Upper lobe of left lung (tissue), 6 donors: ENCODE data around the gene SAP30L. TPM values are rescaled to one million over a fixed set of nuclear protein-coding genes. Genes with fewer than 3 reads are reported as not detected.

ENCODE experiments used
- ATAC-seq, 2 donors: fragments of 200-7000 bp; cut with Tn5 transposase; one replicate each; pipeline ENCODE4 v1.9.1; 2022; ENCODE audit warnings: mild to moderate bottlenecking in 2 of 2, moderate library complexity in 2 of 2; ENCODE audit not compliant: low FRiP score in 2 of 2
- DNase-seq, 2 donors: peaks; one replicate each; pipeline ENCODE4 v3.0.0-alpha.2; 2019 to 2020
- H3K27ac ChIP-seq, 4 donors: fragments of 200-600 bp; sonication (generic); one replicate each; pipeline ENCODE4 v1.5.1; 2016 to 2019
- H3K27me3 ChIP-seq, 4 donors: fragments of 200-600 bp; sonication (generic); one replicate each; pipeline ENCODE4 v1.5.1; 2017 to 2019
- H3K36me3 ChIP-seq, 4 donors: fragments of 200-600 bp; sonication (generic); one replicate each; pipeline ENCODE4 v1.5.1; 2016 to 2019
- H3K4me1 ChIP-seq, 4 donors: fragments of 200-600 bp; sonication (generic); one replicate each; pipeline ENCODE4 v1.5.1; 2018 to 2019
- H3K4me3 ChIP-seq, 4 donors: fragments of 200-600 bp; sonication (generic); one replicate each; pipeline ENCODE4 v1.5.1; 2017 to 2019; ENCODE audit warnings: mild to moderate bottlenecking in 2 of 4, moderate library complexity in 1 of 4
- H3K9me3 ChIP-seq, 4 donors: fragments of 200-600 bp; sonication (generic); one replicate each; pipeline ENCODE4 v1.5.1; 2018 to 2019
- EP300 ChIP-seq, 4 donors: sonication (generic); formaldehyde crosslinking; IDR thresholded peaks; one replicate each; pipeline ENCODE4 v1.5.1; 2017; ENCODE audit warnings: antibody characterized with exemption in 4 of 4, control low read depth in 2 of 4
- POLR2A ChIP-seq, 4 donors: fragments of 450-650 bp; IDR thresholded peaks; one replicate each; pipeline ENCODE4 v1.5.1; 2016 to 2017; ENCODE audit warnings: antibody characterized with exemption in 4 of 4, mild to moderate bottlenecking in 2 of 4
- POLR2AphosphoS5 ChIP-seq, 2 donors: sonication (generic); formaldehyde crosslinking; IDR thresholded peaks; one replicate each; pipeline ENCODE4 v1.5.1; 2017; ENCODE audit warnings: antibody characterized with exemption in 2 of 2
- WGBS, 2 donors: methylation state at CpG; one replicate each; pipeline ENCODE4 v1.1.5; 2017 to 2018; 5-methylcytosine and 5-hydroxymethylcytosine counted together
- total RNA-seq, 6 donors: library from RNA; depleted of rRNA in 4 of 6; stranded (reverse); fragments of >200 nt in 4 of 6; gene quantifications; one replicate each; pipeline versions ENCODE4 v1.1.0 to v1.2.1, GENCODE V29; 2016 to 2021
- TF ChIP-seq, protein P1 (sequence below), 6 experiments: fragments of 450-650 bp in 4 of 6; fragments of 200-600 bp in 2 of 6; sonication (generic) in 2 of 6; IDR thresholded peaks; one replicate each; pipeline ENCODE4 v1.5.1; 2016 to 2019; ENCODE audit warnings: antibody characterized with exemption in 6 of 6
- donor health status: DM: no; HTN: no; CAD: no; lungs with moderate emphysema.
- donor health status: DM: no; HTN: yes; CAD: no; lungs with severe emphysema.

SAP30L gene
- total RNA-seq, 6 donors from 2014 or later = 34.0 to 52.8 (median 37.8) TPM

DNA sequence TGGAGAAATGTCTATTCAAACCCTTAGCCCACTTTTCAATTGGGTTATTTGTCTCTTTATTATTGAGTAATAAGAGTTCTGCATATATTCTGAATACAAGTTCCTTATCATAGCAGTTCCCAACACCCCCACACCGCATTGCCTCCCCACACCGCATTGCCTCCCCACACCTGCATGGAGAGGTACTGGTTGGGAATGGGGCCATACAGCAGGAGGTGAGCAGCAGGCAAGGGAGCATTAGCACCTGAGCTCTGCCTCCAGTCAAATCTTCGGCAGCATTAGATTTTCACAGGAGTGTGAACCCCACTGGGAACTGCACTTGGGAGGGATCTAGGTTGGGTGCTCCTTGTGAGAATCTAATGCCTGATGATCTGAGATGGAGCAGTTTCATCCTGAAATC, 10.6 kb upstream of the SAP30L start:
- H3K4me3 ChIP-seq = no peak overlapping the region
- H3K4me1 ChIP-seq = no peaks in the 10 kb centered on the region
- H3K27ac ChIP-seq = no peak overlapping the region
- WGBS, 2 donors = 100% methylated on average over 2 to 3 of the region's 3 CpGs
- ATAC-seq (no peak), DNase-seq (no peak)
- H3K36me3 ChIP-seq = peaks cover 10 to 48% (median 24%) of the 10 kb centered on the region in 4 donors
- no peak for TF ChIP-seq EP300 (IDR thresholded peaks at IDR 0.05)
- no peaks in the 10 kb centered on the region for H3K9me3 ChIP-seq
- no peaks in the 10 kb centered on the region for H3K27me3 ChIP-seq

DNA sequence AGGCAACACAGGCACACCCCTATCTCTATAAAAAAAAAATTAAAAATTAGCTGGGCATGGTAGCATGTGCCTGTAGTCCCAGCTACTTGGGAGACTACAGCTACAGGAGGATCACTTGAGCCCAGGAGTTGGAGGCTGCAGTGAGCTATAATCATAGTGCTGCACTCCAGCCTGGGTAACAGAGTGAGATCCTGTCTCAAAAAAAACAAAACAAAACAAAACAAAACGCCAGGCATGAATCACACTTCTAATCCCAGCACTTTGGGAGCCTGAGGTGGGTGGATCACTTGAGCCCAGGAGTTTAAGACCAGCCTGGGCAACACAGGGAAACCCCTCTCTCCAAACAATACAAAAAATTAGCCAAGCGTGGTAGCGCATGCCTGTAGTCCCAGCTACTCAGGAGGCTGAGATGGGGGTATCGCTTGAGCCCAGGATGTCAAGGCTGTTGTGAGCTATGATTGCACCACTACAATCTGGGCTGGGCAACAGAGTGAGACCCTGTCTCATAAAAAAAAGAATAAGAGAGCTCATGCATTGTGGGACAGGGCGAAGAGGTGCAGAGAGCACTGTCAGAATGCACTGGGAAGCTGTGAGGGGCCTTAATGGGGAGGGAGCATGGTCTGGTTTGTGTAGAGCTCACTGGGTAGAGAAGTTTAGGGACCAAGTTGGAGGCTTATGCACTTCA, 8.4 kb upstream of the SAP30L start:
- WGBS, 2 donors = 83 to 90% methylated on average over 5 of the region's 5 CpGs
- DNase-seq (no peak), ATAC-seq (no peak)
- Histone ChIP-seq H3K9me3 (no peaks in the 10 kb centered on the region), H3K4me1 (no peaks in the 10 kb centered on the region), H3K4me3 (no peak overlapping the region), H3K27ac (no peak overlapping the region), H3K36me3 (peaks cover 12 to 68% (median 28%) of the 10 kb centered on the region in 4 donors), H3K27me3 (no peaks in the 10 kb centered on the region)
- no peak for TF ChIP-seq EP300 (IDR thresholded peaks at IDR 0.05)
- no peak for TF ChIP-seq POLR2AphosphoS5 (IDR thresholded peaks at IDR 0.05)
- TF ChIP-seq, protein P1, sequence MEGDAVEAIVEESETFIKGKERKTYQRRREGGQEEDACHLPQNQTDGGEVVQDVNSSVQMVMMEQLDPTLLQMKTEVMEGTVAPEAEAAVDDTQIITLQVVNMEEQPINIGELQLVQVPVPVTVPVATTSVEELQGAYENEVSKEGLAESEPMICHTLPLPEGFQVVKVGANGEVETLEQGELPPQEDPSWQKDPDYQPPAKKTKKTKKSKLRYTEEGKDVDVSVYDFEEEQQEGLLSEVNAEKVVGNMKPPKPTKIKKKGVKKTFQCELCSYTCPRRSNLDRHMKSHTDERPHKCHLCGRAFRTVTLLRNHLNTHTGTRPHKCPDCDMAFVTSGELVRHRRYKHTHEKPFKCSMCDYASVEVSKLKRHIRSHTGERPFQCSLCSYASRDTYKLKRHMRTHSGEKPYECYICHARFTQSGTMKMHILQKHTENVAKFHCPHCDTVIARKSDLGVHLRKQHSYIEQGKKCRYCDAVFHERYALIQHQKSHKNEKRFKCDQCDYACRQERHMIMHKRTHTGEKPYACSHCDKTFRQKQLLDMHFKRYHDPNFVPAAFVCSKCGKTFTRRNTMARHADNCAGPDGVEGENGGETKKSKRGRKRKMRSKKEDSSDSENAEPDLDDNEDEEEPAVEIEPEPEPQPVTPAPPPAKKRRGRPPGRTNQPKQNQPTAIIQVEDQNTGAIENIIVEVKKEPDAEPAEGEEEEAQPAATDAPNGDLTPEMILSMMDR (IDR thresholded peaks at IDR 0.05) = no peak

DNA sequence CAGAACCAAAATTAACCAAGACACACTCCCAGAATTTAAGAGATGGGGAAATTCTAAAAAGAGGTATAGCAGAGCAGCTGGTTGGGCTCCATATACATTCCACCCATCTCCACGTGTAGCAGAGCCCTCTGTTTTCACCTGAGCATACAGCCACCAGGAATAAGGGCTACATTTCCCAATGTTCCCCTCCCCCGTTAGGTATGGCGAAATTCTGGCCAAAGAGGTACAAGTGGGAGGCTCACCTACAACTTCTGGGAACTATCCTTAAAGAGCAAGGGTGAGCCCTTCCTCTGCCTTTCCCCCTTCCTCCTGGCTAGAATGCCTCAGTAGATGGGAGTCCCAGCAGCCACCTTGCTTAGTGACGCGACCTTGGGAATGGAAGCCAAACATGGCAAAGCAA, 5.3 kb upstream of the SAP30L start:
- WGBS, 2 donors = 90 to 92% methylated on average over 5 of the region's 5 CpGs
- Histone ChIP-seq H3K27ac (no peak overlapping the region), H3K36me3 (peaks cover 12 to 61% (median 26%) of the 10 kb centered on the region in 4 donors), H3K9me3 (no peaks in the 10 kb centered on the region), H3K4me3 (no peak overlapping the region), H3K4me1 (peaks cover 4 to 12% (median 9%) of the 10 kb centered on the region in 4 donors), H3K27me3 (no peaks in the 10 kb centered on the region)
- ATAC-seq (no peak), DNase-seq (peak in 1 of 2 donors; percentile 25)
- TF ChIP-seq POLR2AphosphoS5 (IDR thresholded peaks at IDR 0.05) = no peak
- TF ChIP-seq, protein P1 (IDR thresholded peaks at IDR 0.05) = no peak

DNA sequence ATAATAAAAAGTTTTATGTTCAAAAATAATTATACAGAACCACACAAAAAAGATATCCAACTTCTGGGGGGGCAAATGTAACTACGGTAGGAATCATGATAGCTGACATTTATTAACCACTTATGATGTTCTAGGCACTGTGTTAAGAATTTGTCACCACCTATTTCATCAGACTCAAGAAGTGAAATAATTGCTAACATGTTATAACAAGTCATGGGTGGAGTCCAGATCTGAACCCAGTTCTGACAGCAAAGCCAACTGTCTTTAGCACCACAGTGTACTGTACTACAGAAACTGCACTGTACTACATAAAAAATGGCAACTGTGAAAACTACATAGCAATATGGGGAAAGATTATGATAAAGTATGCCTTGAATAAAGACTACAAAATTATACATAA, 3.0 kb upstream of the SAP30L start:
- ATAC-seq (no peak), DNase-seq (no peak)
- no peak for TF ChIP-seq EP300 (IDR thresholded peaks at IDR 0.05)
- no peak for TF ChIP-seq POLR2A (IDR thresholded peaks at IDR 0.05)
- TF ChIP-seq, protein P1 (IDR thresholded peaks at IDR 0.05) = no peak
- no peak for TF ChIP-seq POLR2AphosphoS5 (IDR thresholded peaks at IDR 0.05)
- no peaks in the 10 kb centered on the region for H3K27me3 ChIP-seq
- H3K9me3 ChIP-seq = no peaks in the 10 kb centered on the region
- no peak overlapping the region for H3K4me3 ChIP-seq
- no peak overlapping the region for H3K27ac ChIP-seq
- 88 to 90% methylated on average over 1 of the region's 1 CpG for WGBS, 2 donors
- peaks cover 14 to 23% (median 19%) of the 10 kb centered on the region in 4 donors for H3K4me1 ChIP-seq
- peaks cover 7 to 43% (median 16%) of the 10 kb centered on the region in 4 donors for H3K36me3 ChIP-seq

DNA sequence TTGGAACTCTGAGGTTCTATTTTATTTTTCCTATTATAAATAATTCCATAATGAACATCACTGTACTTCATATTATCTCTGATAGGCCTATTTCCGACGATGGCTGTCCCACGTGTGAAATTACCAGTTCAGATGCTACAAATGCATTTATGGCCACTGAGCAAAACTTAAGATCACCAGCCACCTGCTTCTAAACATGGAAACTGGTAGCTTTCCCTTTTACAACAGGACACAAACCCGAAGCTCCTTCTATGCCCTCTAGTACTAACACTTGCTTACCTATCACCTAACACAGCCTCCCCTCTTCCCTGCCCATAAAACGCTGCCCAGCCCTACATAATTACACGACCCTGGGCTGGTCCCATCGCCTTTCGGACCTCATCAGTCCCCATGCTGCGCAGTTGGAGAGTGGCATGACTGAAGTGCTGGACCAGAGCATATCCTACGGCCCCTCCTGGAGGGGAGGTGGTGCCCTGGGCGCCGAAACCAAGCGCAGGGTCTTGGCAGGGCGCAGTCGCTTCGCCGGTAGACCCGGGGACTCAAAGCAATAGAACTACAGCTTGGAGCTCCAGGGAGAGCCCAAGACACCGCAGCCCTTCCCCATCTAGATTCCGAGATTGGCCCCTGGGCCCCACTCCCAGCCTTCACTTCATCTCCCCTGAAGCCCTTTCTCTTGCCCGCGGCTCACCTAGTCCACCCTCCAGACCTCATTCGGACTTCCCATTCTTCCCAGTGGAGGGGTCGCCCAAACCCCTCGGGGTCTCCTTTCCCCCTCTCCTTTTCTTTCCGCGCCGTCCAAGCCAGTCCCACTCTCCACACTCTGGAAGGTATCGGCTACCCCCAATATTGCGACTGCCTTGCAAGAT, 1.0 kb upstream of the SAP30L start:
- H3K9me3 ChIP-seq = no peaks in the 10 kb centered on the region
- H3K4me3 ChIP-seq = peak overlapping the region; percentile 76 to 99 (median 96)
- WGBS, 2 donors = 4 to 6% methylated on average over 21 to 30 of the region's 30 CpGs
- H3K4me1 ChIP-seq = peaks cover 23 to 34% (median 31%) of the 10 kb centered on the region in 4 donors
- DNase-seq = peak; percentile 34 to 50
- peak overlapping the region; percentile 85 to 93 (median 88) for H3K27ac ChIP-seq
- peaks cover 2 to 23% (median 7%) of the 10 kb centered on the region in 4 donors for H3K36me3 ChIP-seq
- TF ChIP-seq POLR2AphosphoS5 (IDR thresholded peaks at IDR 0.05) (no peak), EP300 (IDR thresholded peaks at IDR 0.05) (no peak), POLR2A (IDR thresholded peaks at IDR 0.05) (no peak)
- TF ChIP-seq, protein P1 (IDR thresholded peaks at IDR 0.05) = no peak
- H3K27me3 ChIP-seq = no peaks in the 10 kb centered on the region
- ATAC-seq = peak; percentile 6 to 30
